ENCODE results near the gene PSENEN.

PSENEN gene

GRCh38 chr19:35736913-35737886 lies 8.3 kb upstream of the PSENEN start:
- DNase-seq = no peak

- DNase-seq = no peak
Measured at GRCh38 chr19:35738021-35738886, 7.2 kb upstream of the PSENEN start.

- DNase-seq = no peak
Measured at GRCh38 chr19:35738887-35739229, 6.6 kb upstream of the PSENEN start.

GRCh38 chr19:35739275-35740107 lies 6.0 kb upstream of the PSENEN start:
- no peak for DNase-seq

GRCh38 chr19:35740108-35740422 lies 5.4 kb upstream of the PSENEN start:
- DNase-seq = no peak

- peak; percentile 92 for DNase-seq
Measured at GRCh38 chr19:35740423-35741202, 4.8 kb upstream of the PSENEN start.

GRCh38 chr19:35741203-35741515 lies 4.3 kb upstream of the PSENEN start:
- no peak for DNase-seq

- DNase-seq = no peak
Measured at GRCh38 chr19:35742121-35742724, 3.2 kb upstream of the PSENEN start, which contains the start of gene IGFLR1. Gene IGFLR1 (minus strand): TSS chr19:35742452. CDS start chr19:35741180, 1,272 bp downstream.

- DNase-seq = no peak
Measured at GRCh38 chr19:35743640-35744429, 1.6 kb upstream of the PSENEN start.

- peak; percentile 85 for DNase-seq
Measured at GRCh38 chr19:35744430-35745327, 772 bp upstream of the PSENEN start.

- no peak for DNase-seq
Measured at GRCh38 chr19:35746087-35746462, 624 bp downstream of the PSENEN start.

GRCh38 chr19:35746531-35746930 lies 1.1 kb downstream of the PSENEN start:
- no peak for DNase-seq

- DNase-seq = peak; percentile 94
Measured at GRCh38 chr19:35748106-35749020, 2.9 kb downstream of the PSENEN start, which contains the start of gene LIN37. Gene LIN37 (plus strand): TSS chr19:35748576. CDS start chr19:35748725, 149 bp downstream.

GRCh38 chr19:35750167-35750566 lies 4.7 kb downstream of the PSENEN start:
- DNase-seq = no peak

GRCh38 chr19:35751839-35752745 lies 6.6 kb downstream of the PSENEN start:
- DNase-seq = no peak

GRCh38 chr19:35752746-35753350 lies 7.4 kb downstream of the PSENEN start:
- DNase-seq = no peak
